ENCODE data around the gene SPACA4. TPM values are rescaled to one million over a fixed set of nuclear protein-coding genes. Genes with fewer than 3 reads are reported as not detected.

Gene SPACA4
- total RNA-seq, 1 experiment from 2014 or later: not detected

DNA sequence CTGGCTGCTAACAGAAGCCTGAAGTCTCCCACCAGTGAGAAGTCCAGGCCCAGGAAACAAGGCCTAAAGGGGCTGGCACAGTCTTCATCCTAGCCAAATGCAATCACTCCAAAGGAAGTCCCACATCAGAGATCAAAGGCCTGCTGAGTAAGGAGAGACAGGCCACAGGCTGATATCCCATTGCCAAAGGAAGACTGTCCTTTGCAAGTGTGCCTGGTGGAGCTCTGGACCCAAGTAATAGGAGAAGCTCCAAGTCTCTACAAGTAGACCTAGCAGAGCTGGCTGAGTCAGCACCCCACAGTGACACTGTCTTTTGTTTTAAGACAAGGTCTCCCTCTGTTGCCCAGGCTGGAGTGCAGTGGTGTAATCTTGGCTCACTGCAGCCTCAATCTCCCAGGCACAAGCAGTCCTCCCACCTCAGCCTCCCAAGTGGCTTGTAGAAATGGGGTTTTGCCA is 26.2 kb downstream of the SPACA4 start:
- Mint-ChIP-seq H3K9me3 (no peaks in the 10 kb centered on the region), H3K27ac (no peak overlapping the region; a peak in 1 of 7 replicates), H3K4me1 (peaks cover 24 to 44% of the 10 kb centered on the region in 2 experiments), H3K36me3 (ENCODE audit: insufficient read depth in 1 of 3, low read depth in 3 of 3) (peaks cover 3 to 21% (median 14%) of the 10 kb centered on the region in 3 experiments; a peak in 6 of 7 replicates), H3K27me3 (ENCODE audit: low read depth) (peaks cover 4% of the 10 kb centered on the region), H3K4me3 (no peak overlapping the region; a peak in 1 of 5 replicates)
- no peak overlapping the region for H3K14ac ChIP-seq (ENCODE audit: insufficient read depth, low read length)
- no peak overlapping the region for H2BK120ac ChIP-seq (ENCODE audit: low read depth, low read length, poor library complexity, severe bottlenecking)
- peaks cover 7% of the 10 kb centered on the region; the same call in 1 of the 2 replicates for H3K4me1 ChIP-seq (ENCODE audit: insufficient read depth, low read length)
- H3K27ac ChIP-seq (ENCODE audit: insufficient read length, low read depth, low read length): no peak overlapping the region
- no peak overlapping the region for H2BK15ac ChIP-seq (ENCODE audit: low read depth, low read length)
- no peak for DNase-seq
- no peak overlapping the region for H2BK12ac ChIP-seq (ENCODE audit: insufficient read length, low read depth, low read length)
- no peak overlapping the region for H2BK20ac ChIP-seq (ENCODE audit: low read depth, low read length, poor library complexity, severe bottlenecking)
- no peak overlapping the region for H2AFZ ChIP-seq (ENCODE audit: low read length)
- no peak overlapping the region for H3K4ac ChIP-seq (ENCODE audit: low read depth, low read length)
- no peak overlapping the region for H4K8ac ChIP-seq (replicated peaks; ENCODE audit: insufficient read length, low read depth, low read length)
- TF ChIP-seq, protein P1, sequence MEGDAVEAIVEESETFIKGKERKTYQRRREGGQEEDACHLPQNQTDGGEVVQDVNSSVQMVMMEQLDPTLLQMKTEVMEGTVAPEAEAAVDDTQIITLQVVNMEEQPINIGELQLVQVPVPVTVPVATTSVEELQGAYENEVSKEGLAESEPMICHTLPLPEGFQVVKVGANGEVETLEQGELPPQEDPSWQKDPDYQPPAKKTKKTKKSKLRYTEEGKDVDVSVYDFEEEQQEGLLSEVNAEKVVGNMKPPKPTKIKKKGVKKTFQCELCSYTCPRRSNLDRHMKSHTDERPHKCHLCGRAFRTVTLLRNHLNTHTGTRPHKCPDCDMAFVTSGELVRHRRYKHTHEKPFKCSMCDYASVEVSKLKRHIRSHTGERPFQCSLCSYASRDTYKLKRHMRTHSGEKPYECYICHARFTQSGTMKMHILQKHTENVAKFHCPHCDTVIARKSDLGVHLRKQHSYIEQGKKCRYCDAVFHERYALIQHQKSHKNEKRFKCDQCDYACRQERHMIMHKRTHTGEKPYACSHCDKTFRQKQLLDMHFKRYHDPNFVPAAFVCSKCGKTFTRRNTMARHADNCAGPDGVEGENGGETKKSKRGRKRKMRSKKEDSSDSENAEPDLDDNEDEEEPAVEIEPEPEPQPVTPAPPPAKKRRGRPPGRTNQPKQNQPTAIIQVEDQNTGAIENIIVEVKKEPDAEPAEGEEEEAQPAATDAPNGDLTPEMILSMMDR (conservative IDR thresholded peaks at IDR 0.05): no peak
- no peaks in the 10 kb centered on the region; the same call in 1 of the 2 replicates for H3K27me3 ChIP-seq (ENCODE audit: insufficient read depth, low read length)
- H4K91ac ChIP-seq (ENCODE audit: insufficient read length, low read depth, low read length): no peak overlapping the region
- no peak overlapping the region for H3K4me2 ChIP-seq (ENCODE audit: insufficient read depth, insufficient read length, low read length)
- H3K23me2 ChIP-seq (ENCODE audit: insufficient read length, low read depth, low read length, poor library complexity, severe bottlenecking): peaks cover 32% of the 10 kb centered on the region
- H3K79me2 ChIP-seq (ENCODE audit: insufficient read depth, low read length): no peaks in the 10 kb centered on the region
- H3K18ac ChIP-seq (ENCODE audit: insufficient read length, low read depth, low read length): no peak overlapping the region
- no peak overlapping the region for H3K9ac ChIP-seq (ENCODE audit: extremely low read depth, insufficient read length, low read length)
- H3K9me3 ChIP-seq (ENCODE audit: control insufficient read depth, low read depth, low read length): no peaks in the 10 kb centered on the region
- H2BK5ac ChIP-seq (ENCODE audit: insufficient read length, low read length): no peak overlapping the region
- no peak overlapping the region for H3K23ac ChIP-seq (ENCODE audit: insufficient read length, low read depth, low read length)
- no peak overlapping the region for H4K5ac ChIP-seq (ENCODE audit: insufficient read length, low read depth, low read length)
- H3K79me1 ChIP-seq (ENCODE audit: insufficient read depth, low read depth, low read length, poor library complexity, severe bottlenecking): no peaks in the 10 kb centered on the region
- no peak overlapping the region for H3K56ac ChIP-seq (ENCODE audit: insufficient read length, low read depth, low read length)
- H4K20me1 ChIP-seq (ENCODE audit: control insufficient read depth, insufficient read depth, insufficient read length): no peaks in the 10 kb centered on the region
- H2AK5ac ChIP-seq (ENCODE audit: insufficient read length, low read length): no peak overlapping the region
- H3T11ph ChIP-seq (ENCODE audit: low read length): no peak overlapping the region
